Globus pallidus (tissue), 1 donor: ENCODE data around the gene PAXX.
"Not testable (repeated sequence)": the region's sequence is repeated elsewhere in the genome, so short reads cannot be mapped to it uniquely, and the experiment has no call there.

Source experiments
- DNase-seq: peaks from one replicate; pipeline ENCODE4 v3.0.0-alpha.2; 2015; ENCODE audit warnings: low spot score

PAXX gene

DNA sequence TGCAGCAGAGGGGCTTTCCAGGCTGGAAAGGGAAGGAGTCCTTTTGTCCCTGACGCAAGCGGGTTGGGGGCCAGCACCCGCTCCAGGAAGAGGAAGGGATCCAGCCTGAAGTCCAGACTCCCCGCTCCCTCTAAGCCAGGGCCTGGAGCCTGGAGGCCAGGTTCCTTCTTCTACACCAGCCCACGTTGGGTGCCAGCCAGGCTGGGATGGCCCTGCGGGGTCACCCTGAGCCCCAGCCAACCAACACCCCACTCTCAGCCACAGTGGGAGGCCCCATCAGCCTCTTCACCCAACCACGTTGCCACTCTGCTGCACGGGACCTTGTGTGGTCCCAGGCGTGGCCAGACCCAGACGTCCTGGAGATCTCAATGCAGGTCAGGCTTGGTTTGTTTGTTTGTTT is 40.6 kb downstream of the PAXX start:
- DNase-seq = no peak

DNA sequence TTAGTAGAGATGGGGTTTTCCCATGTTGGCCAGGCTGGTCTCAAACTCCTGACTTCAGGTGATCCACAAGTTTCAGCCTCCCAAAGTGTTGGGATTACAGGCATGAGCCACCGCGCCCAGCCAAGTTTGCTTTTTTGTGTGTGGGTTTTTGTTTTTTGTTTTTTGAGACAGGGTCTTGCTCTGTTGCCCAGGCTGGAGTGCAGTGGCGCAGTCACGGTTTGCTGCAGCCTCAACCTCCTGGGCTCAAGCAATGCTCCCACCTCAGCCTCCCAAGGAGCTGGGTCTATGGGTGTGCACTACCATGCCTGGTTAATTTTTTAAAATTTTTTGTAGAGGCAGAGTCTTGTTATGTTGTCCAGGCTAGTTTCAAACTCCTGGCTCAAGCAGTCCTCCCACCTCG is 41.3 kb downstream of the PAXX start:
- not testable (repeated sequence) for DNase-seq

DNA sequence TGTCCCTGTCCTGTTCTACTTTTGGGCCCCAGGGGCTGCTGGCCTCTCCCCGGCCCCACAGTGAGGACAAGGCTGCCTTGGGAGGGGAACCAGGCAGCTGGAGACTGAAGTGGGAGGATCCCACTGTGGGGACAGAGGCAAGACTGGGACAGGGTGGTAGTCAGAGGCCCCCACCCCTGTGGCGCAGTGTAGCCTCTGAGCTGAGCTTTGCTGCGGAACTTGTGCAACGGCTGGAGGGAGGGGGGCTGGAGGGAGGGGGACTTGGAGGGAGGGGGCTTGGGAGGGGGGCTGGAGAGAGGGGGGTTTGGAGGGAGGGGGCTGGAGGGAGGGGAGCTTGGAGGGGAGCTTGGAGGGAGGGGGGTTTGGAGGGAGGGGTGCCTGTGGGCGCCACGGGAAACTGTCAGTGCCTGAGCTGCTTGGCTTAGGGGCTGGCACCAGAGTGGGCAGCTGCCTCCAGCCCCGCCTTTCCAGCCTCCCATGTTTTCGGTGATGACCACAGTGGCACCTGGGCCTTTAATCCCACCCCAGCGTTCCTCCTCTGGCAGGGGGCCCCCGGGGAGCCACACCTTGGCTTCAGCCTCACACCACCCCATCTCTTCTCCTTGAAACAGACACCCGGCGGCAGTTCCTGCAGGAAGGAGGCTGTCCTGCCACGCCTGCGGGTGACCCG is 42.0 kb downstream of the PAXX start:
- no peak for DNase-seq

DNA sequence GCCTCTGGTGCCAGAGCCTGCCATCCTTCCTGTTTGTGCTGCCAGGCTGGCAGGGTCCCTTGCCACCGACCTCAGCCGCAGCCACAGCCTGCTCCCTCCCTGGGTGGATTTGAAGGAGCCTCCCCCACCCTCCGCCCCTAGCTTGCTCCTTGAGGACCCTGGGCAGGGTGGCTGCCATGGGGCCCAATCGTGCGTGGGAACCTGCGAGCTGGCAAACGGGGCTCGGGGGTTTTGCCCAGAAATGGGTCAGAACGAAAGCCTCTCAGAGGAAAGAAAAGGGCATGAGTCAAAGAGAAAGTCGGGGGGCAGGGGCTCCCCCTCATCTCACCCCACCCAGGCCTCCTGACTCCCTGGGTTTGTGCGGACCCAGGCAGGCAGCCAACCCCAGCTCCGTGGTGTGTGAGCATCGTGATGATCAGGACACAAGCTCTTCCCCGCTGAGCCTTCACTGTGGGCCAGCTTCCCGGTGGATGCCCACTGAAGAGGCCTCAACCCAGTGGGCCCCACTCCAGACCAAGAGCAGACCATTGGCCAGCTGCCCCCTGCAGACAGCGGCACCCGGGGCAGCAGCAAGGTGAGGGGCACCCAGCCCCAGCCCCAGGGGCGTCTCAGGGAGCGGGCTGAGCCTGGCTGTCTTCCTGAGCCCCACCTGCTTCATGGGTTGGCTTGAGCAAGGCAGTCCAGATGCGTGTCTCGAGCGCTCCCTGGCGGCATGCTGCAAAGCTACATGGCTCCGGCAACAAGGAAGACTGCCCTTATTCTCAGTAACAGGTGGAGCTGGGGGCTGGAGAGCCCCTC is 42.7 kb downstream of the PAXX start:
- DNase-seq = peak; percentile 85

DNA sequence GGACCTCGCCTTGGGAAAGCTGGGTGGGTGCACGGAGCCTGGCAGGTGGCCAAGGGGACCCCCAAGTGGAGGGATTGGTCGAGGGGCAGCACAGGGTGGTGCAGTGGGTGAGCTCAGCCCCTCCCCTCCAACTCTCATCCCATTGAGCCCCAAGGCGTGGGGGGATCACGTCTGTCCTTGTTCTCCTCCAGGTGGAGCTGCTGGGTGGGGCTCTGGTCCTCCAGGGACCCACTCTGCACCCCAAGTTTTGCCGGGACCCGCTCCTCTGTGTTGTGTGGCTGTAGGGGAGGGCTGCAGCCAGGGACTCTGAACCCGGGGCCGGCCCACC is 43.2 kb downstream of the PAXX start:
- no peak for DNase-seq

DNA sequence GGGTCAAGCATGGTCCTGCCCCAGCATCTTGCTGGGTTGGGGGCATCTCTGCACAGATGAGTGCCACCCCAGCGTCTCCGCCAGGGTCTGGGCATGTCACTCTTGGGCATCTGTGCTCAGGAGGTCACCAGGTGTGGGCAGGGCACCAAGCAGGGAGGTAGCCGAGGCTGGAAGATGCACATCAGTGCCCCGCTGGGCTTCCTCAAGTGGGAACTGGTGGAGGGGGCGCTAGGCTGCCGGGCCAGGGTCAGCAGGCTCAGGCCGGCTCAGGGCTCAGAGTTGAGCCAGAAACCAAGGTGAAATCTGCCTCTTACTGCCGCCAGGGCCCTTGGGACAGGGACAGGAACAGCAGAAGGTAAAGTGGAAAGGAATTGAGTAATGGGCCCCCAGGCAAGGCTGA is 43.7 kb downstream of the PAXX start:
- no peak for DNase-seq

DNA sequence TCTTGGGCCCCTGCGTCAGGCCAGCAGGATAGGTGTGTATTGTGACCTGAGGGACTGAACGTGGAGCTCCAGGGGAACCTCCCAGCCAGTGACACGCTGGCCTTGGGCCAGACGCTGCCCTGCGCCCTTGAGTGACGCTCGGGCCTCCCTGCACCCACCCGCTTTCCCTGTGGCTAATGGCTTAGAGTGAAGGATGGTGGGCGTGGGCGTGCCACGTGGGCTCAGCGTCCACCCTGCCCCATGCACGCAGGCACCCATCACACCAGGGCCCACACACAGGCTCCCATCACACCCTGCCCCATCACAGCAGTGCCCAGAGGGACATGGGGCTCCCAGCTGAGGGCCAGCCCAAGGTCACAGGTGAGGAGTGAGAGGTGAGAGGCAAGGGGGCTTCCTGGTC is 44.8 kb downstream of the PAXX start:
- no peak for DNase-seq

DNA sequence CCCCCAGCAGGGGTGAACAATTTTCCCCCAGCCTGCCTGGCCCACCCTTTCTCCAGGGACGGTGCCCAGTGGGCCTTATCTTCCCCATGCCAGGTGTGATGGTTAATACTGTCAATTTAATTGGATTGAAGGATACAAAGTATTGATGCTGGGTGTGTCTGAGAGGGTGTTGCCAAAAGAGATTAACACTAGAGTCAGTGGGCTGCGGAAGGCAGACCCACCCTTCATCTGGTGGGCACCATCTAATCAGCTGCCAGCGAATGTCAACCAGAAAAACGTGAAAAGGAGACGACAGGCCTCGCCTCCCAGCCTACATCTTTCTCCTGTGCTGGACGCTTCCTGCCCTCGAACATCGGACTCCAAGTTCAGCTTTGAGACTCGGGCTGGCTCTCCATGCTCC is 45.3 kb downstream of the PAXX start:
- no peak for DNase-seq

DNA sequence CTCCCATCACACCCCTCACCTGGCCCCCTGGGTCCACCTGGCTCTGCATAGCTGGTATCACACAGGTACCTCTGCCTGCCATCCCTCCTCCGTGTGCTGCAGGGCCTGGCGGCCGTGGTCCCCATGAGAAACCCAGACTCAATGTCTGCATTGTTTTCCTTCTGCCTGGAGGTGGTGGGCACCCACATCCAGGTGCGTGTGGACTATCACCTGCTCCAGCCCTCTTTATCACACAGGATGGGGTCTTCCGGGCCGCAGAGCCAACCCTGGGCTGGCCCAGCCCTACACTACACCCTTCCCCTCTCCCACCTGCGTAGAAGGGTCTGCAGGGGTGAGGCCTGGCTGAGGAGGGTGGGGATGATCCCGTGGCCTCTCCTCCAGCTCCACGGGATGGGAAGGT is 46.7 kb downstream of the PAXX start:
- DNase-seq = no peak

DNA sequence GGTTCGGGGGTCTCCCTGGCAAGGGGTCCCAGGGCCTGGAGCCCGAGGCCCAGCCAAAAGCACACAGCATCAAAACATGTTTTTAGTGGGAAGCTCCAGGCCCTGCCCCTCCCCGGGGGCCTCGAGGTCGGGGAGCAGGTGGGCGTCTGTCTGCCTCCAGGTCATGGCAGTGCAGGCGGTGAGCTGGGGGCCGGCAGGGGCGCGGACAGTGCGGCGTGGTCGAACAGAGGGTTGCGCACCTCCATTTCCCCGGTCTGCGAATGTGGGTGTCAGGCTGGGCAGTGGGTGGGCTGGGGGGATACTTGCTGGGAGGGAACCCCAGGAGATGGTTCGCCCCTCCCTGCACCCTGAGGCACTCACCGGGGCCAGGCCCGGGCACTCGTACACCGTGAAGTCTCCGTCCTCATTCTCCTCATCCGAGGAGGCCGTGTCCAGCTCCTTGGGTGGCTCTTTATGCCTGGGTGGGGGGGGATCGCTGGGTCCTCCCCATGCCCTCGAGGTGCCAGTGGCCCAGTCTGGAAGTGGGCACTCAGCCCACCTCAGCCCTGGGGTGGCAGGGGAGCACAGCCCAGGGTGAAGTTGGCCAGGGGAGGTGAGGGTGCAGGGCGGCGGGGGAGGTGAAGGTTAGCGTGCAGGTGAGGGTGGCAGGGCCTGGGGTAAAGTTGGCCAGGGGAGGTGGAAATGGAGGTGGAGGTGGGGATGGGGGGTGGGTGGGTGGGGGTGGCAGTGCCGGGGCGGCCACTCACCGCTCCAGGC is 47.6 kb downstream of the PAXX start:
- DNase-seq = no peak

DNA sequence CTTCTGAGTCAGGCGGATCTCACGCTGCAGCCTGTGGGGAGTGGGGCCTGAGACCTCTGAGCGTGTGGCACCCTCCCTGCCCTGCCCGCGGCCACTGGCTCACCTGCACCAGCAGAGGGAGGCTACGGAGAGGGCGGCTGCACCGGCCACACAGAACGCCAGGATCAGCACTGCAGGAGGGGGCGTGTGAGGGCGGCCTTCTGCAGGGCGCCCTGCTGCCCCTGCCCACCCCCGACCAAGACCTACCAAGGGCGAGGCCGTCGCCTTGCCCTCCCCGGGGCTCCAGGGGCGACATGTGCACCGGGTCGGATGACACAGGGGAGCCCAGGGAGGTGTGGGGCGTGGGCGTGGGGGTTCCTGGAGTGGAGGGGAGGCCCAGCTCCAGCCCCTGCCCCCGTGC is 48.3 kb downstream of the PAXX start:
- no peak for DNase-seq

DNA sequence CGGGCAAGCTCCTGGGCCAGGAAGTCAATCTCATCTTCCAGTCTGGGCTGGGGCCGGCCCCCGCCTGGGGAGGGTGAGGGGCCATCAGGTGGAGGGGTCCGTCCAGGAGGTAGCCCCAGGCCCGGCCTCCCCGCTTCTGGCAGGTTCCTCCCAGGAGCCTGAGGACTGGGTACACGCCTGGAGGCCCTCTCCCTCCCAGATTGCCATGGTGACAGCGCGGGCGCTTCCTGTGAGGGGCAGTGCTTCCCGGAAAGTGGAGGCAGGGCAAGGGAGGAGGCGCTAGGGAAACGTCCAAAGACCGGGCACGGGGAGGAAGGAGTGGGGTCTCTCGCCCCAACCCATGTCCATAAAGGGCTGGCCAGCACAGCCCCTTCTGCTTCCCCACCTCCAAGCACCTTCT is 48.9 kb downstream of the PAXX start:
- no peak for DNase-seq

DNA sequence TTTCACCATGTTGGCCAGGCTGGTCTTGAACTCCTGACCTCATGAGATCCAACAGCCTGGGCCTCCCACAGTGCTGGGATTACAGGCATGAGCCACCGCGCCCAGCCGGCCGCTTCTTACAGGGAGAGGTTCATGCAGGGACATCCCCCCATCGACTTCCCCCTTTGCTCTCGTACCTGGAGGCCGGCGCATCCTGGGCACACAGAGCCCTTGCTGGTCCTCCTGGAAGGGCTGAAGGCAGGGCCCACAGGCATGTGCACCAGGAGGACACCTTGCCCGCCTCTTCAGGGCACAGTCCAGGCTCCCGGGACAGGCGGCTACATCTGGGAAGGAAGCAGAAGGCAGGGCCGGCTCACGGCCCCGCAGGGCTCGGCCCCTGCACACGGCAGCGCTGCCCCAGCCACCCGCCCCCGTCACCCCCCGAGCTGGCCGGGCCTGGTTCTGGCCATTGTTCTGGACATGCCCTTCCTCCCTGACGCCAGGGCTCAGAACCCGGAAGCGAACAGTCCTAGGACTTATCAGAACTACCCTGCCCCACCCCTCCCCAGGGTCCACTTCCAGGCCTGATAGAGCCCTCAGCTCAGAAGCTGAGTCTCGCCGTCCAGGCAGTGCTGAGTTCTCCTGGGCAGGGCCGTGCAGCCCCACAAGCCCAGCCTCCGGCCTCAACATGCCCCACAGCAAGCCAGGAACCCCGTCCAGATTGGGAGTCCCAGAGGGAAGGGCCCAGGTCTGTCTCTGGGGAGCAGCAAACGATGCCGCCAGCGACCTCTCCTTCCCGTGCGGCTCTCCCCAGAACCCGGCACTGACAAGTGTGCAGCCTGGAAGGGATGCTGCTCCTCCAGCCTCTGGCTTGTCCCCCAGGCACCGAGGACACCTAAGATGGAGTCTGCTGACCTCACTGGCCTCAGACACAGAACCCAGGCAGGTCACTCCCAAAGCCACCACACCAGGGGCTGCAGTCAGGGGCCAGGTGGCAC is 50.8 kb downstream of the PAXX start:
- no peak for DNase-seq
